ENCODE measurements around the gene ADGRA1. TPM values are rescaled to one million over a fixed set of nuclear protein-coding genes. Genes with fewer than 3 reads are reported as not detected.

Gene ADGRA1
- total and polyA plus RNA-seq, 2 donors (not counting 3 experiments of a cell fraction or from before 2014, with no cell fraction given): not detected

- H3K27ac ChIP-seq (ENCODE audit: insufficient read depth, low read depth, low read length): no peak overlapping the region
- H4K20me1 ChIP-seq (replicated peaks; ENCODE audit: control insufficient read depth, extremely low read depth, insufficient read depth, low read length): no peaks in the 10 kb centered on the region
- FAIRE-seq: no peak
- no peak overlapping the region for H2AFZ ChIP-seq (ENCODE audit: low read depth, low read length)
- intact Hi-C loops (cut with micrococcal nuclease): no loop called here
- no peaks in the 10 kb centered on the region for H3K27me3 ChIP-seq (ENCODE audit: control insufficient read depth in 2 of 2, insufficient read depth in 2 of 2, low read length in 2 of 2)
- ChIA-PET CTCF (no interaction called here), POLR2A (no interaction called here)
- no peaks in the 10 kb centered on the region for H3K79me2 ChIP-seq (ENCODE audit: control insufficient read depth, insufficient read depth, low read length)
- no peak for DNase-seq (ENCODE audit: low read depth, low spot score)
- no TSS peak for BruUV-seq (replicated peaks)
- no peak overlapping the region for H3K9ac ChIP-seq (replicated peaks; ENCODE audit: extremely low read depth, insufficient read depth, low read length)
- TF ChIP-seq POLR2AphosphoS5 (IDR thresholded peaks at IDR 0.05; ENCODE audit: insufficient read depth, low read depth, low read length): no peak
- TF ChIP-seq POLR2A (IDR thresholded peaks at IDR 0.05; ENCODE audit: low read depth, low read length): no peak
- TF ChIP-seq MYC (IDR thresholded peaks at IDR 0.05; ENCODE audit: low read depth, low read length): no peak
- TF ChIP-seq JUN (IDR thresholded peaks at IDR 0.05; ENCODE audit: borderline replicate concordance, insufficient read depth, insufficient read length, low read depth): no peak
- TF ChIP-seq FOS (IDR thresholded peaks at IDR 0.05; ENCODE audit: borderline replicate concordance, insufficient read depth, low read length): no peak
- no peak for TF ChIP-seq GATA2 (IDR thresholded peaks at IDR 0.05; ENCODE audit: insufficient read depth, insufficient read length, low read depth, low read length)
- TF ChIP-seq, protein P1, sequence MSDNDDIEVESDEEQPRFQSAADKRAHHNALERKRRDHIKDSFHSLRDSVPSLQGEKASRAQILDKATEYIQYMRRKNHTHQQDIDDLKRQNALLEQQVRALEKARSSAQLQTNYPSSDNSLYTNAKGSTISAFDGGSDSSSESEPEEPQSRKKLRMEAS (IDR thresholded peaks at IDR 0.05; ENCODE audit: insufficient read depth, insufficient read length): no peak
- TF ChIP-seq CTCF (IDR thresholded peaks at IDR 0.05; ENCODE audit: extremely low read depth in 1 of 2, insufficient read depth in 1 of 2, low read depth in 1 of 2, low read length in 2 of 2): no peak
- TF ChIP-seq EZH2 (IDR thresholded peaks at IDR 0.05; ENCODE audit: borderline replicate concordance, low read depth, low read length, severe bottlenecking): no peak
- H3K36me3 ChIP-seq (ENCODE audit: control insufficient read depth in 2 of 2, extremely low read depth in 1 of 2, insufficient read depth in 2 of 2, low read length in 2 of 2): no peaks in the 10 kb centered on the region
- H3K9me3 ChIP-seq (replicated peaks; ENCODE audit: control insufficient read depth, insufficient read depth, low read length): peaks cover 3% of the 10 kb centered on the region
- H3K4me1 ChIP-seq (ENCODE audit: control insufficient read depth, extremely low read depth, insufficient read depth, low read length): peaks cover 7% of the 10 kb centered on the region
- H3K4me3 ChIP-seq (replicated peaks in 1 of 3; ENCODE audit: insufficient read depth in 1 of 3, low read depth in 1 of 3, low read length in 3 of 3): no peak overlapping the region
- no peak overlapping the region for H3K4me2 ChIP-seq (ENCODE audit: insufficient read depth, low read length)
- H3K9me1 ChIP-seq (replicated peaks; ENCODE audit: control insufficient read depth, extremely low read depth, insufficient read depth, low read length): no peaks in the 10 kb centered on the region
- dilution Hi-C loops (cut with MboI; ENCODE audit: extremely low pct_ligation_motif_present, low sequenced_read_pairs): no loop called here
These were observed 18.1 kb downstream of the ADGRA1 start for GRCh38 chr10:133105686-133106390.
